Hepatocyte (in vitro differentiated cells): ENCODE results near the gene GTPBP3. TPM values are rescaled to one million over a fixed set of nuclear protein-coding genes. Genes with fewer than 3 reads are reported as not detected.

Experiments
- DNase-seq: peaks from one replicate; pipeline ENCODE4 v3.0.0-alpha.2; 2016; ENCODE audit warnings: low spot score
- H2AFZ ChIP-seq: fragments of 200-600 bp; sonication (generic); 2 replicates; pipeline ENCODE4 v1.6.0; 2016; ENCODE audit warnings: antibody characterized with exemption, mild to moderate bottlenecking
- H3K27ac ChIP-seq: fragments of 200-600 bp; sonication (generic); 2 replicates; pipeline ENCODE4 v1.5.1; 2016; ENCODE audit warnings: mild to moderate bottlenecking
- H3K27me3 ChIP-seq: fragments of 200-600 bp; sonication (generic); 2 replicates; pipeline ENCODE4 v1.6.1; 2016
- H3K36me3 ChIP-seq: fragments of 200-600 bp; sonication (generic); replicated peaks from 2 replicates; pipeline ENCODE4 v1.5.1; 2016; ENCODE audit warnings: low read depth; ENCODE audit not compliant: insufficient read depth
- H3K4me1 ChIP-seq: fragments of 200-600 bp; sonication (generic); 2 replicates; pipeline ENCODE4 v1.5.1; 2016; ENCODE audit warnings: mild to moderate bottlenecking, moderate library complexity; ENCODE audit not compliant: insufficient read depth
- H3K4me2 ChIP-seq: fragments of 200-600 bp; sonication (generic); 2 replicates; pipeline ENCODE4 v1.6.0; 2016
- H3K4me3 ChIP-seq: fragments of 200-600 bp; sonication (generic); 2 replicates; pipeline ENCODE4 v1.5.1; 2016; ENCODE audit warnings: mild to moderate bottlenecking
- H3K79me2 ChIP-seq: fragments of 200-600 bp; sonication (generic); 2 replicates; pipeline ENCODE4 v1.6.0; 2017; ENCODE audit warnings: mild to moderate bottlenecking
- H3K9me2 ChIP-seq: fragments of 200-600 bp; sonication (generic); replicated peaks from 2 replicates; pipeline ENCODE4 v1.6.0; 2017; ENCODE audit warnings: mild to moderate bottlenecking; ENCODE audit not compliant: insufficient read depth
- H3K9me3 ChIP-seq: fragments of 200-600 bp; sonication (generic); 2 replicates; pipeline ENCODE4 v1.5.1; 2016; ENCODE audit warnings: low read depth, mild to moderate bottlenecking
- H4K20me1 ChIP-seq: fragments of 200-600 bp; sonication (generic); 2 replicates; pipeline ENCODE4 v1.6.0; 2016; ENCODE audit warnings: mild to moderate bottlenecking; ENCODE audit not compliant: insufficient read depth, poor library complexity, severe bottlenecking
- CTCF ChIP-seq: fragments of 200-600 bp; sonication (generic); IDR thresholded peaks from 2 replicates; pipeline ENCODE4 v1.5.1; 2016; ENCODE audit warnings: antibody characterized with exemption, mild to moderate bottlenecking; ENCODE audit not compliant: poor library complexity
- EZH2 ChIP-seq: fragments of 200-600 bp; sonication (generic); IDR thresholded peaks from 2 replicates; pipeline ENCODE4 v1.6.1; 2016; ENCODE audit warnings: antibody characterized with exemption, mild to moderate bottlenecking, borderline replicate concordance
- EZH2phosphoT487 ChIP-seq: fragments of 200-600 bp; sonication (generic); IDR thresholded peaks from one replicate; pipeline ENCODE4 v1.6.1; 2018; ENCODE audit warnings: antibody characterized with exemption, mild to moderate bottlenecking, low read depth, moderate library complexity; ENCODE audit not compliant: unreplicated experiment, severe bottlenecking
- whole genome bisulfite sequencing: methylation state at CpG from one replicate; pipeline ENCODE4 v1.1.6; 2016; ENCODE audit warnings: low lambda C conversion rate; ENCODE audit errors: missing lambda C conversion rate; 5-methylcytosine and 5-hydroxymethylcytosine counted together
- polyA plus RNA-seq: library from polyadenylated mRNA; unstranded; fragments of >200 nt; fragmentation: Nextera tagmentation; extraction: Ambion mirVana; gene quantifications from 2 replicates; pipeline ENCODE4 v1.2.1, GENCODE V29; 2016
- total RNA-seq: library from RNA; depleted of rRNA; stranded (reverse); fragments of >200 nt; gene quantifications from 2 replicates; pipeline ENCODE4 v1.2.3, GENCODE V29; 2014

GTPBP3 gene
- total and polyA plus RNA-seq, 2 experiments from 2014 or later: 13.2 to 20.9 TPM

GRCh38 chr19:17311455-17312188 lies 25.7 kb upstream of the GTPBP3 start:
- no peak for TF ChIP-seq CTCF
- TF ChIP-seq EZH2phosphoT487: no peak
- TF ChIP-seq EZH2: no peak
- no peaks in the 10 kb centered on the region for H3K36me3 ChIP-seq
- H3K27me3 ChIP-seq: no peaks in the 10 kb centered on the region
- peaks cover 7% of the 10 kb centered on the region for H4K20me1 ChIP-seq
- peak overlapping the region; percentile 55 for H3K4me2 ChIP-seq
- H3K27ac ChIP-seq: peak overlapping the region; percentile 88
- H2AFZ ChIP-seq: no peak overlapping the region
- DNase-seq: peak; percentile 74
- H3K4me3 ChIP-seq: no peak overlapping the region
- no peaks in the 10 kb centered on the region for H3K9me3 ChIP-seq
- peaks cover 20% of the 10 kb centered on the region for H3K4me1 ChIP-seq
- no peaks in the 10 kb centered on the region for H3K9me2 ChIP-seq
- WGBS: 73% methylated on average over 11 of the region's 11 CpGs
- peaks cover 54% of the 10 kb centered on the region for H3K79me2 ChIP-seq

- no peak overlapping the region for H3K4me3 ChIP-seq
- peaks cover 17% of the 10 kb centered on the region for H3K4me1 ChIP-seq
- peak overlapping the region; percentile 88 for H3K27ac ChIP-seq
- H3K4me2 ChIP-seq: peak overlapping the region; percentile 55
- peaks cover 7% of the 10 kb centered on the region for H4K20me1 ChIP-seq
- no peaks in the 10 kb centered on the region for H3K9me2 ChIP-seq
- no peaks in the 10 kb centered on the region for H3K9me3 ChIP-seq
- H2AFZ ChIP-seq: no peak overlapping the region
- H3K27me3 ChIP-seq: no peaks in the 10 kb centered on the region
- TF ChIP-seq CTCF (no peak), EZH2phosphoT487 (no peak), EZH2 (no peak)
- no peaks in the 10 kb centered on the region for H3K36me3 ChIP-seq
- H3K79me2 ChIP-seq: peaks cover 48% of the 10 kb centered on the region
- WGBS: 85% methylated on average over 19 of the region's 20 CpGs
- peak; percentile 7 for DNase-seq
Measured at GRCh38 chr19:17312189-17313113, 24.9 kb upstream of the GTPBP3 start.

- WGBS: 96% methylated on average over 19 of the region's 19 CpGs
- Histone ChIP-seq H3K4me2 (no peak overlapping the region), H3K27ac (no peak overlapping the region), H3K79me2 (peaks cover 42% of the 10 kb centered on the region), H3K9me2 (no peaks in the 10 kb centered on the region), H3K27me3 (no peaks in the 10 kb centered on the region), H3K4me1 (peaks cover 17% of the 10 kb centered on the region), H3K36me3 (no peaks in the 10 kb centered on the region), H3K9me3 (no peaks in the 10 kb centered on the region), H4K20me1 (peaks cover 7% of the 10 kb centered on the region), H3K4me3 (no peak overlapping the region), H2AFZ (no peak overlapping the region)
- no peak for TF ChIP-seq EZH2phosphoT487
- TF ChIP-seq EZH2: no peak
- TF ChIP-seq CTCF: no peak
- DNase-seq: no peak
Measured at GRCh38 chr19:17314007-17314593, 23.3 kb upstream of the GTPBP3 start.
